ENCODE measurements around the gene KIF3B. TPM values are rescaled to one million over a fixed set of nuclear protein-coding genes. Genes with fewer than 3 reads are reported as not detected.

KIF3B gene
- total and polyA plus RNA-seq, 2 of the 13 experiments (the other 11 are each of a cell fraction or from before 2014, with no cell fraction given) = 23.6 to 28.8 TPM

DNA sequence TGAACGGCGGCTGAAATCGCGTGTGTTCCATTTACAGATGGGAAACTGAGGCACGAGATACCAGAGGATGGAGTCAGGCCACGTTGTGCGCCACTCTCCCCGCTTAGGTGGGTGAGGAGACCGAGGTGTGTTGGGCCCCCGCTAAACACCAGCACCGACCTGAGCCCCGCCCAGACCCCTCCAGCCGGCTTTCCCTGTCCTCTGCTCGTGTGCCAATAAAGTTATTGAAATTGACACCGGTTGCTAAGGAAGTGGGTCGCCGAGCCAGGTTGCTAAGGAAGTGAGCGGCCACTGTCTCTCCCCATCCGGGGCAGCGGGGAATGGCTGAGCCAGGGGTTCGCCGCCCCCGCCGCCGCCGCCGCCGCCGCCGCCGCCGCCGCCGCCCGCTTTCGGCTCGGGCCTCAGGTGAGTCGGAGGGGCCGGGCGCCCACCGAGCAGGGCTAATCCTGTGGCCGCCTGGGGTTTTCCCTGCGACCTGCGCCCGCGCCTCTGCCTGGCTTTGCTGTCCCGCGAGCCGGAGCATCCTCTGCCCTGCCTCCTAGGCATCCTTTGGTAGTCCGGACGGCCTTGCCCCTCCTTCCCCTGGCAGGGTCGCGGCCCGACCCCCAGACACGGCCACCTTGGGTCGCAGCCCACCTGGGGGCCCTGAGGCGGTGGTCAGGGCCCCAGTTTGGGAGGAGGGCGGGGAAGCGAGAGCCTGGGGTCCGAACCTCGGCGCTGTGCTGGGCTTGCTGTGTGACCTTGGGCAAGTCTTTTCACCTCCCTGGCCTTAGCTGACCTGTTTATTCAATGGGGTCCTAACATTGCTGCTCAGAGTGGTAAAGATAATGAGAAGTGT lies at the start of gene KIF3B (continued):
- TF ChIP-seq, protein P1, sequence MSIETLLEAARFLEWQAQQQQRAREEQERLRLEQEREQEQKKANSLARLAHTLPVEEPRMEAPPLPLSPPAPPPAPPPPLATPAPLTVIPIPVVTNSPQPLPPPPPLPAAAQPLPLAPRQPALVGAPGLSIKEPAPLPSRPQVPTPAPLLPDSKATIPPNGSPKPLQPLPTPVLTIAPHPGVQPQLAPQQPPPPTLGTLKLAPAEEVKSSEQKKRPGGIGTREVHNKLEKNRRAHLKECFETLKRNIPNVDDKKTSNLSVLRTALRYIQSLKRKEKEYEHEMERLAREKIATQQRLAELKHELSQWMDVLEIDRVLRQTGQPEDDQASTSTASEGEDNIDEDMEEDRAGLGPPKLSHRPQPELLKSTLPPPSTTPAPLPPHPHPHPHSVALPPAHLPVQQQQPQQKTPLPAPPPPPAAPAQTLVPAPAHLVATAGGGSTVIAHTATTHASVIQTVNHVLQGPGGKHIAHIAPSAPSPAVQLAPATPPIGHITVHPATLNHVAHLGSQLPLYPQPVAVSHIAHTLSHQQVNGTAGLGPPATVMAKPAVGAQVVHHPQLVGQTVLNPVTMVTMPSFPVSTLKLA (IDR thresholded peaks at IDR 0.05) = no peak
- peak; percentile 96 for TF ChIP-seq YEATS4 (CRISPR knock-in tag; IDR thresholded peaks at IDR 0.05; ENCODE audit: borderline replicate concordance)
- peak; percentile 79 for TF ChIP-seq ZSCAN25 (CRISPR knock-in tag; IDR thresholded peaks at IDR 0.05)
- TF ChIP-seq SMC3 (IDR thresholded peaks at IDR 0.05; ENCODE audit: low read length) = no peak
- TF ChIP-seq ZNF670 (CRISPR knock-in tag; IDR thresholded peaks at IDR 0.05; ENCODE audit: borderline replicate concordance) = no peak
- TF ChIP-seq ZBTB3 (CRISPR knock-in tag; IDR thresholded peaks at IDR 0.05; ENCODE audit: borderline replicate concordance, low read depth) = no peak
- no peak for TF ChIP-seq CEBPB (IDR thresholded peaks at IDR 0.05; ENCODE audit: borderline replicate concordance, low read depth, low read length)
- peak; percentile 28; the same call in 1 of the 2 replicates for TF ChIP-seq ZNF333 (CRISPR knock-in tag; IDR thresholded peaks at IDR 0.05; ENCODE audit: borderline replicate concordance)
- TF ChIP-seq, protein P2, sequence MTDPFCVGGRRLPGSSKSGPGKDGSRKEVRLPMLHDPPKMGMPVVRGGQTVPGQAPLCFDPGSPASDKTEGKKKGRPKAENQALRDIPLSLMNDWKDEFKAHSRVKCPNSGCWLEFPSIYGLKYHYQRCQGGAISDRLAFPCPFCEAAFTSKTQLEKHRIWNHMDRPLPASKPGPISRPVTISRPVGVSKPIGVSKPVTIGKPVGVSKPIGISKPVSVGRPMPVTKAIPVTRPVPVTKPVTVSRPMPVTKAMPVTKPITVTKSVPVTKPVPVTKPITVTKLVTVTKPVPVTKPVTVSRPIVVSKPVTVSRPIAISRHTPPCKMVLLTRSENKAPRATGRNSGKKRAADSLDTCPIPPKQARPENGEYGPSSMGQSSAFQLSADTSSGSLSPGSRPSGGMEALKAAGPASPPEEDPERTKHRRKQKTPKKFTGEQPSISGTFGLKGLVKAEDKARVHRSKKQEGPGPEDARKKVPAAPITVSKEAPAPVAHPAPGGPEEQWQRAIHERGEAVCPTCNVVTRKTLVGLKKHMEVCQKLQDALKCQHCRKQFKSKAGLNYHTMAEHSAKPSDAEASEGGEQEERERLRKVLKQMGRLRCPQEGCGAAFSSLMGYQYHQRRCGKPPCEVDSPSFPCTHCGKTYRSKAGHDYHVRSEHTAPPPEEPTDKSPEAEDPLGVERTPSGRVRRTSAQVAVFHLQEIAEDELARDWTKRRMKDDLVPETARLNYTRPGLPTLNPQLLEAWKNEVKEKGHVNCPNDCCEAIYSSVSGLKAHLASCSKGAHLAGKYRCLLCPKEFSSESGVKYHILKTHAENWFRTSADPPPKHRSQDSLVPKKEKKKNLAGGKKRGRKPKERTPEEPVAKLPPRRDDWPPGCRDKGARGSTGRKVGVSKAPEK (CRISPR knock-in tag; IDR thresholded peaks at IDR 0.05; ENCODE audit: borderline replicate concordance) = no peak
- peak; percentile 75 for TF ChIP-seq SRF (IDR thresholded peaks at IDR 0.05; ENCODE audit: low read depth, low read length)
- no peak for TF ChIP-seq KLF15 (CRISPR knock-in tag; IDR thresholded peaks at IDR 0.05; ENCODE audit: borderline replicate concordance)
- no peak for TF ChIP-seq NFRKB (IDR thresholded peaks at IDR 0.05)
- no peak for TF ChIP-seq ZNF234 (CRISPR knock-in tag; conservative IDR thresholded peaks at IDR 0.05)
- peak; percentile 97 for TF ChIP-seq RFX3 (CRISPR knock-in tag; IDR thresholded peaks at IDR 0.05)
- TF ChIP-seq CCDC6 (CRISPR knock-in tag; IDR thresholded peaks at IDR 0.05) = peak; percentile 34; the same call in 1 of the 2 replicates
- TF ChIP-seq ZNF30 (CRISPR knock-in tag; IDR thresholded peaks at IDR 0.05) = no peak
- TF ChIP-seq, protein P3, sequence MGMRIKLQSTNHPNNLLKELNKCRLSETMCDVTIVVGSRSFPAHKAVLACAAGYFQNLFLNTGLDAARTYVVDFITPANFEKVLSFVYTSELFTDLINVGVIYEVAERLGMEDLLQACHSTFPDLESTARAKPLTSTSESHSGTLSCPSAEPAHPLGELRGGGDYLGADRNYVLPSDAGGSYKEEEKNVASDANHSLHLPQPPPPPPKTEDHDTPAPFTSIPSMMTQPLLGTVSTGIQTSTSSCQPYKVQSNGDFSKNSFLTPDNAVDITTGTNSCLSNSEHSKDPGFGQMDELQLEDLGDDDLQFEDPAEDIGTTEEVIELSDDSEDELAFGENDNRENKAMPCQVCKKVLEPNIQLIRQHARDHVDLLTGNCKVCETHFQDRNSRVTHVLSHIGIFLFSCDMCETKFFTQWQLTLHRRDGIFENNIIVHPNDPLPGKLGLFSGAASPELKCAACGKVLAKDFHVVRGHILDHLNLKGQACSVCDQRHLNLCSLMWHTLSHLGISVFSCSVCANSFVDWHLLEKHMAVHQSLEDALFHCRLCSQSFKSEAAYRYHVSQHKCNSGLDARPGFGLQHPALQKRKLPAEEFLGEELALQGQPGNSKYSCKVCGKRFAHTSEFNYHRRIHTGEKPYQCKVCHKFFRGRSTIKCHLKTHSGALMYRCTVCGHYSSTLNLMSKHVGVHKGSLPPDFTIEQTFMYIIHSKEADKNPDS (CRISPR knock-in tag; IDR thresholded peaks at IDR 0.05) = no peak
- peak; percentile 90 for TF ChIP-seq GATAD1 (CRISPR knock-in tag; IDR thresholded peaks at IDR 0.05)
- TF ChIP-seq ZNF788 (CRISPR knock-in tag; IDR thresholded peaks at IDR 0.05; ENCODE audit: borderline replicate concordance) = peak; percentile 87; the same call in 1 of the 2 replicates
- TF ChIP-seq, protein P4, sequence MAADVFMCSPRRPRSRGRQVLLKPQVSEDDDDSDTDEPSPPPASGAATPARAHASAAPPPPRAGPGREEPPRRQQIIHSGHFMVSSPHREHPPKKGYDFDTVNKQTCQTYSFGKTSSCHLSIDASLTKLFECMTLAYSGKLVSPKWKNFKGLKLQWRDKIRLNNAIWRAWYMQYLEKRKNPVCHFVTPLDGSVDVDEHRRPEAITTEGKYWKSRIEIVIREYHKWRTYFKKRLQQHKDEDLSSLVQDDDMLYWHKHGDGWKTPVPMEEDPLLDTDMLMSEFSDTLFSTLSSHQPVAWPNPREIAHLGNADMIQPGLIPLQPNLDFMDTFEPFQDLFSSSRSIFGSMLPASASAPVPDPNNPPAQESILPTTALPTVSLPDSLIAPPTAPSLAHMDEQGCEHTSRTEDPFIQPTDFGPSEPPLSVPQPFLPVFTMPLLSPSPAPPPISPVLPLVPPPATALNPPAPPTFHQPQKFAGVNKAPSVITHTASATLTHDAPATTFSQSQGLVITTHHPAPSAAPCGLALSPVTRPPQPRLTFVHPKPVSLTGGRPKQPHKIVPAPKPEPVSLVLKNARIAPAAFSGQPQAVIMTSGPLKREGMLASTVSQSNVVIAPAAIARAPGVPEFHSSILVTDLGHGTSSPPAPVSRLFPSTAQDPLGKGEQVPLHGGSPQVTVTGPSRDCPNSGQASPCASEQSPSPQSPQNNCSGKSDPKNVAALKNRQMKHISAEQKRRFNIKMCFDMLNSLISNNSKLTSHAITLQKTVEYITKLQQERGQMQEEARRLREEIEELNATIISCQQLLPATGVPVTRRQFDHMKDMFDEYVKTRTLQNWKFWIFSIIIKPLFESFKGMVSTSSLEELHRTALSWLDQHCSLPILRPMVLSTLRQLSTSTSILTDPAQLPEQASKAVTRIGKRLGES (CRISPR knock-in tag; IDR thresholded peaks at IDR 0.05; ENCODE audit: borderline replicate concordance) = 0 out of 2 replicates have a peak, but pooled peaks have one; percentile 27
